ENCODE data around the gene NUMBL. TPM values are rescaled to one million over a fixed set of nuclear protein-coding genes. Genes with fewer than 3 reads are reported as not detected.

The NUMBL gene
- total RNA-seq, 1 experiment from 2014 or later = 38.4 TPM

DNA sequence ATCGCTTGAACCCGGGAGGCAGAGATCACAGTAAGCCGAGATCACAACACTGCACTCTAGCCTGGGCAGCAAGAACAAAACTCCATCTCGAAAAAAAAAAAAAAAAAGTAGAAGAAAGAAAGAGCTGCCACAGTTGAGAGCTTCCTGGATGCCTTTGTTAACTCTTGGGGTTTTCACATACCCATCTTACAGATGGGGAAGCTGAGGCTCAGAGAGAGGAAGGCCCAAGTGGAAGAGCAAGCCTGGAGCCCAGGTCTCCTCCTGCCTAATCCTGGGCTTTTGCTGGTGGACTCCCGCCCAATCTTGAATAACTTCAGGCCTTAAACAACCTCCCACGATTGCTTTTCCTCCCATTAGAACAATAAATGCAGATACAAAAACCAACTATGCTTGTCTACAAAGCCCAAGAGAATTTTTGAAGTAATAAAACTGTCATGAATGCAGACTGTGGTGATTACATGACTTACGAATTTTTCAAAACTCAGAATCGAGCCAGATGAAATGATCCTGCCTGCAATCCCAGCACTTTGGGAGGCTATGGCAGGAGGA, 47.6 kb downstream of the NUMBL start:
- no peak overlapping the region for H3K4me3 ChIP-seq (ENCODE audit: low read depth, low read length, poor library complexity, severe bottlenecking)
- no TSS peak for BruUV-seq (replicated peaks)
- TF ChIP-seq CTCF (conservative IDR thresholded peaks at IDR 0.05; ENCODE audit: low read depth, low read length) (no peak), EZH2 (IDR thresholded peaks at IDR 0.05; ENCODE audit: borderline replicate concordance, low read depth, low read length, poor library complexity, severe bottlenecking) (no peak)
- no peaks in the 10 kb centered on the region for H3K9me3 ChIP-seq (ENCODE audit: low read depth, low read length, poor library complexity, severe bottlenecking)
- CTCF ChIA-PET = interaction anchor here (0.6 kb wide), 1 partner anchor 9 kb away, joined by 3 read pairs; no protein-coding TSS in a partner anchor
- H3K27ac ChIP-seq (ENCODE audit: low read depth, low read length, poor library complexity, severe bottlenecking) = no peak overlapping the region
- POLR2A ChIA-PET (ENCODE audit: low non-redundant PET) = no interaction called here
- peaks cover 18% of the 10 kb centered on the region for H3K4me1 ChIP-seq (ENCODE audit: insufficient read depth, low read length, poor library complexity, severe bottlenecking)
- intact Hi-C loops (cut with micrococcal nuclease; ENCODE audit: unreplicated experiment) = no loop called here
- no peaks in the 10 kb centered on the region for H3K27me3 ChIP-seq (replicated peaks; ENCODE audit: insufficient read depth, low read depth, low read length, poor library complexity)
- DNase-seq (ENCODE audit: low spot score) = no peak
- no peaks in the 10 kb centered on the region for H3K36me3 ChIP-seq (ENCODE audit: insufficient read depth, low read length, poor library complexity, severe bottlenecking)

GRCh38 chr19:40642051-40642706, 48.3 kb downstream of the NUMBL start:
- Histone ChIP-seq H3K36me3 (ENCODE audit: insufficient read depth, low read length, poor library complexity, severe bottlenecking) (no peaks in the 10 kb centered on the region), H3K9me3 (ENCODE audit: low read depth, low read length, poor library complexity, severe bottlenecking) (no peaks in the 10 kb centered on the region), H3K4me3 (ENCODE audit: low read depth, low read length, poor library complexity, severe bottlenecking) (no peak overlapping the region), H3K27me3 (replicated peaks; ENCODE audit: insufficient read depth, low read depth, low read length, poor library complexity) (no peaks in the 10 kb centered on the region), H3K27ac (ENCODE audit: low read depth, low read length, poor library complexity, severe bottlenecking) (no peak overlapping the region), H3K4me1 (ENCODE audit: insufficient read depth, low read length, poor library complexity, severe bottlenecking) (peaks cover 18% of the 10 kb centered on the region)
- DNase-seq (ENCODE audit: low spot score) = no peak
- intact Hi-C loops (cut with micrococcal nuclease; ENCODE audit: unreplicated experiment) = no loop called here
- BruUV-seq (replicated peaks) = no TSS peak
- ChIA-PET CTCF (no interaction called here), POLR2A (ENCODE audit: low non-redundant PET) (no interaction called here)
- TF ChIP-seq CTCF (conservative IDR thresholded peaks at IDR 0.05; ENCODE audit: low read depth, low read length) (no peak), EZH2 (IDR thresholded peaks at IDR 0.05; ENCODE audit: borderline replicate concordance, low read depth, low read length, poor library complexity, severe bottlenecking) (no peak)

DNA sequence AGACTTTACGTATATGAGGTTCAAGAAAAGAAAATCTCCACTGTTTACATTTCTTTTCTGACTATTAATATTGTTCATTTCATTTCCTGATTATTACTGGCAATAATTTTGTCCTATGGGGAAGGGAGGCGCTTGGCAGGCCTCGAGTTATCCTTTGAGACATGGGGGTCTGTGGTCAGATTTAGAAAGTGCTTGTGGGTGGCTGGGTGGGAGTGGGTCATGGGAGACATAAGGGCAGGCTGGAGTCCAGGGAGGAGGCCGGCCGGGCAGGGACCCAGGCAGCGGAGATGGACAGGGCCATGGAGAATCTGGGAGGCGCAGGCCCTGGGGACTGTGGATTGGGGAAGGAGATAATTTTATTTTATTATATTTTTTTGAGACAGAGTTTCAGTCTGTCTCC, 49.2 kb downstream of the NUMBL start:
- Histone ChIP-seq H3K4me1 (ENCODE audit: insufficient read depth, low read length, poor library complexity, severe bottlenecking) (peaks cover 18% of the 10 kb centered on the region), H3K27me3 (replicated peaks; ENCODE audit: insufficient read depth, low read depth, low read length, poor library complexity) (no peaks in the 10 kb centered on the region), H3K4me3 (ENCODE audit: low read depth, low read length, poor library complexity, severe bottlenecking) (no peak overlapping the region), H3K27ac (ENCODE audit: low read depth, low read length, poor library complexity, severe bottlenecking) (no peak overlapping the region), H3K36me3 (ENCODE audit: insufficient read depth, low read length, poor library complexity, severe bottlenecking) (no peaks in the 10 kb centered on the region), H3K9me3 (ENCODE audit: low read depth, low read length, poor library complexity, severe bottlenecking) (no peaks in the 10 kb centered on the region)
- intact Hi-C loops (cut with micrococcal nuclease; ENCODE audit: unreplicated experiment) = no loop called here
- DNase-seq (ENCODE audit: low spot score) = no peak
- ChIA-PET CTCF (no interaction called here), POLR2A (ENCODE audit: low non-redundant PET) (no interaction called here)
- BruUV-seq (replicated peaks) = no TSS peak
- TF ChIP-seq CTCF (conservative IDR thresholded peaks at IDR 0.05; ENCODE audit: low read depth, low read length) = no peak
- TF ChIP-seq EZH2 (IDR thresholded peaks at IDR 0.05; ENCODE audit: borderline replicate concordance, low read depth, low read length, poor library complexity, severe bottlenecking) = no peak
